Mesenchymal stem cell (in vitro differentiated cells and primary cell): ENCODE measurements around the gene OPCML.

Source experiments
- DNase-seq: peaks from one replicate; pipeline ENCODE4 v3.0.0-alpha.2; 2013
- H2AFZ ChIP-seq: one replicate; pipeline ENCODE4 v1.6.1; 2013; ENCODE audit warnings: low read depth, mild to moderate bottlenecking, control low read depth, inconsistent platforms, low read length, moderate library complexity
- H2AK5ac ChIP-seq: 2 replicates; pipeline ENCODE4 v1.6.1; 2013; ENCODE audit warnings: low read length, moderate library complexity, mild to moderate bottlenecking, inconsistent platforms; ENCODE audit not compliant: severe bottlenecking
- H2BK120ac ChIP-seq: one replicate; pipeline ENCODE4 v1.6.1; 2013; ENCODE audit warnings: low read depth, mild to moderate bottlenecking, inconsistent platforms, low read length, moderate library complexity
- H2BK12ac ChIP-seq, 2 experiments: one replicate each; pipeline ENCODE4 v1.6.1; 2013; ENCODE audit warnings: inconsistent platforms in 2 of 2, low read length in 2 of 2, mild to moderate bottlenecking in 2 of 2, moderate library complexity in 2 of 2, control low read depth in 1 of 2
- H2BK15ac ChIP-seq: one replicate; pipeline ENCODE4 v1.6.1; 2013; ENCODE audit warnings: mild to moderate bottlenecking, low read depth, inconsistent platforms; ENCODE audit not compliant: poor library complexity, severe bottlenecking
- H2BK5ac ChIP-seq: 2 replicates; pipeline ENCODE4 v1.6.1; 2013; ENCODE audit warnings: low read depth, mild to moderate bottlenecking, low read length, control low read depth, inconsistent platforms; ENCODE audit not compliant: poor library complexity, severe bottlenecking
- H3K14ac ChIP-seq, 2 experiments: one replicate each; pipeline ENCODE4 v1.6.1; 2013; ENCODE audit warnings: inconsistent platforms in 2 of 2, low read length in 2 of 2, control low read depth in 1 of 2, mild to moderate bottlenecking in 1 of 2, moderate library complexity in 1 of 2
- H3K18ac ChIP-seq, 2 experiments: one replicate each; pipeline ENCODE4 v1.6.1; 2013; ENCODE audit warnings: inconsistent platforms in 2 of 2, low read length in 2 of 2, control low read depth in 1 of 2, low read depth in 1 of 2, mild to moderate bottlenecking in 1 of 2
- H3K23ac ChIP-seq, 2 experiments: one replicate each; pipeline ENCODE4 v1.6.1; 2013; ENCODE audit warnings: inconsistent platforms in 2 of 2, low read length in 2 of 2, mild to moderate bottlenecking in 2 of 2, moderate library complexity in 2 of 2, control low read depth in 1 of 2
- H3K27ac ChIP-seq: 2 replicates; pipeline ENCODE4 v1.5.1; 2013; ENCODE audit warnings: mild to moderate bottlenecking, moderate library complexity, low read length, control low read depth, inconsistent platforms; ENCODE audit not compliant: poor library complexity, severe bottlenecking
- H3K27me3 ChIP-seq, 2 experiments: 2 replicates each; pipeline versions ENCODE4 v1.6.1 to v1.7.0; 2013; ENCODE audit warnings: low read length in 2 of 2, mild to moderate bottlenecking in 2 of 2, moderate library complexity in 2 of 2, control low read depth in 1 of 2, inconsistent platforms in 1 of 2; ENCODE audit not compliant: control insufficient read depth in 1 of 2, insufficient read depth in 1 of 2
- H3K36me3 ChIP-seq, 2 experiments: 2 replicates each; pipeline versions ENCODE4 v1.6.1 to v1.7.0; 2013; ENCODE audit warnings: low read length in 2 of 2, control low read depth in 1 of 2, inconsistent platforms in 1 of 2, low read depth in 1 of 2, mild to moderate bottlenecking in 1 of 2; ENCODE audit not compliant: insufficient read depth in 2 of 2, control insufficient read depth in 1 of 2
- H3K4ac ChIP-seq, 2 experiments: one replicate each; pipeline ENCODE4 v1.6.1; 2013; ENCODE audit warnings: inconsistent platforms in 2 of 2, low read length in 2 of 2, mild to moderate bottlenecking in 2 of 2, moderate library complexity in 2 of 2, control low read depth in 1 of 2, low read depth in 1 of 2
- H3K4me1 ChIP-seq: 2 replicates; pipeline ENCODE4 v1.6.1; 2013; ENCODE audit warnings: low read depth, low read length, control low read depth; ENCODE audit not compliant: control insufficient read depth, insufficient read depth
- H3K4me2 ChIP-seq: 2 replicates; pipeline ENCODE4 v1.6.1; 2013; ENCODE audit warnings: low read length, mild to moderate bottlenecking, inconsistent platforms; ENCODE audit not compliant: poor library complexity, severe bottlenecking
- H3K4me3 ChIP-seq, 2 experiments: 2 replicates each; pipeline versions ENCODE4 v1.5.1 to v1.7.0; 2013; ENCODE audit warnings: low read length in 2 of 2, mild to moderate bottlenecking in 2 of 2, control low read depth in 1 of 2, low read depth in 1 of 2; ENCODE audit not compliant: insufficient read depth in 1 of 2
- H3K79me1 ChIP-seq: replicated peaks from 2 replicates; pipeline ENCODE4 v1.6.1; 2013; ENCODE audit warnings: mild to moderate bottlenecking, control low read depth, low read length, inconsistent platforms; ENCODE audit not compliant: poor library complexity, severe bottlenecking
- H3K9ac ChIP-seq: 2 replicates; pipeline ENCODE4 v1.7.0; 2013; ENCODE audit warnings: mild to moderate bottlenecking, low read length, moderate library complexity
- H3K9me3 ChIP-seq: 2 replicates; pipeline ENCODE4 v1.7.0; 2013; ENCODE audit warnings: mild to moderate bottlenecking, low read length; ENCODE audit not compliant: control insufficient read depth
- H4K8ac ChIP-seq: one replicate; pipeline ENCODE4 v1.6.1; 2013; ENCODE audit warnings: inconsistent platforms, mild to moderate bottlenecking, low read length, moderate library complexity
- H4K91ac ChIP-seq: one replicate; pipeline ENCODE4 v1.6.1; 2013; ENCODE audit warnings: mild to moderate bottlenecking, low read length, inconsistent platforms
- WGBS: methylation state at CpG from one replicate; pipeline ENCODE4 v1.1.7; 2013; ENCODE audit warnings: mixed read lengths; 5-methylcytosine and 5-hydroxymethylcytosine counted together

The OPCML gene

GRCh38 chr11:132455044-132455443 lies 1077.3 kb downstream of the OPCML start:
- Histone ChIP-seq H3K4me1 (peaks cover 2% of the 10 kb centered on the region), H2BK12ac (no peak overlapping the region), H3K36me3 (no peaks in the 10 kb centered on the region), H3K79me1 (no peaks in the 10 kb centered on the region), H3K14ac (no peak overlapping the region), H2BK120ac (no peak overlapping the region), H3K4me3 (no peak overlapping the region), H2BK5ac (no peak overlapping the region), H3K4me2 (no peak overlapping the region), H3K23ac (no peak overlapping the region), H3K27ac (no peak overlapping the region), H2AFZ (no peak overlapping the region), H3K18ac (no peak overlapping the region), H3K9ac (no peak overlapping the region), H3K27me3 (peaks cover 0 to 38% of the 10 kb centered on the region in 2 experiments), H3K9me3 (no peaks in the 10 kb centered on the region), H3K4ac (no peak overlapping the region), H2AK5ac (no peak overlapping the region), H4K91ac (no peak overlapping the region), H4K8ac (no peak overlapping the region), H2BK15ac (no peak overlapping the region)
- DNase-seq: no peak
- 78% methylated on average over 5 of the region's 5 CpGs for WGBS

GRCh38 chr11:132453406-132453805 lies 1078.9 kb downstream of the OPCML start:
- H3K14ac ChIP-seq: no peak overlapping the region
- H3K4ac ChIP-seq: no peak overlapping the region
- H3K9me3 ChIP-seq: no peaks in the 10 kb centered on the region
- no peak overlapping the region for H4K8ac ChIP-seq
- no peak overlapping the region for H3K4me2 ChIP-seq
- H3K79me1 ChIP-seq: no peaks in the 10 kb centered on the region
- peaks cover 2% of the 10 kb centered on the region for H3K4me1 ChIP-seq
- H4K91ac ChIP-seq: no peak overlapping the region
- no peak for DNase-seq
- H2BK5ac ChIP-seq: no peak overlapping the region
- H3K23ac ChIP-seq: no peak overlapping the region
- no peak overlapping the region for H2BK15ac ChIP-seq
- no peak overlapping the region for H2AK5ac ChIP-seq
- H3K9ac ChIP-seq: no peak overlapping the region
- H2AFZ ChIP-seq: no peak overlapping the region
- no peak overlapping the region for H3K27ac ChIP-seq
- peaks cover 0 to 38% of the 10 kb centered on the region in 2 experiments for H3K27me3 ChIP-seq
- no peak overlapping the region for H3K4me3 ChIP-seq
- WGBS: 62% methylated on average over 5 of the region's 8 CpGs
- H3K18ac ChIP-seq: no peak overlapping the region
- no peak overlapping the region for H2BK120ac ChIP-seq
- no peaks in the 10 kb centered on the region for H3K36me3 ChIP-seq
- H2BK12ac ChIP-seq: no peak overlapping the region

GRCh38 chr11:132452616-132453015 lies 1079.7 kb downstream of the OPCML start:
- no peak overlapping the region for H2AK5ac ChIP-seq
- peaks cover 2% of the 10 kb centered on the region for H3K4me1 ChIP-seq
- no peak overlapping the region for H2BK5ac ChIP-seq
- no peak overlapping the region for H4K91ac ChIP-seq
- no peaks in the 10 kb centered on the region for H3K79me1 ChIP-seq
- no peak for DNase-seq
- H3K9me3 ChIP-seq: no peaks in the 10 kb centered on the region
- no peak overlapping the region for H3K23ac ChIP-seq
- H4K8ac ChIP-seq: no peak overlapping the region
- H3K9ac ChIP-seq: no peak overlapping the region
- peaks cover 0 to 36% of the 10 kb centered on the region in 2 experiments for H3K27me3 ChIP-seq
- no peak overlapping the region for H3K4me2 ChIP-seq
- H2AFZ ChIP-seq: no peak overlapping the region
- no peak overlapping the region for H2BK15ac ChIP-seq
- H2BK120ac ChIP-seq: no peak overlapping the region
- no peak overlapping the region for H2BK12ac ChIP-seq
- no peak overlapping the region for H3K18ac ChIP-seq
- H3K36me3 ChIP-seq: no peaks in the 10 kb centered on the region
- no peak overlapping the region for H3K4ac ChIP-seq
- WGBS: 60% methylated on average over 1 of the region's 1 CpG
- no peak overlapping the region for H3K14ac ChIP-seq
- H3K4me3 ChIP-seq: no peak overlapping the region
- H3K27ac ChIP-seq: no peak overlapping the region

GRCh38 chr11:132451942-132452601 lies 1080.2 kb downstream of the OPCML start:
- Histone ChIP-seq H3K79me1 (no peaks in the 10 kb centered on the region), H3K23ac (no peak overlapping the region), H2BK120ac (no peak overlapping the region), H3K14ac (no peak overlapping the region), H2BK15ac (no peak overlapping the region), H4K91ac (no peak overlapping the region), H3K18ac (no peak overlapping the region), H3K36me3 (no peaks in the 10 kb centered on the region), H2AK5ac (no peak overlapping the region), H3K27me3 (peaks cover 0 to 31% of the 10 kb centered on the region in 2 experiments), H2BK12ac (no peak overlapping the region), H3K9ac (no peak overlapping the region), H3K9me3 (no peaks in the 10 kb centered on the region), H2BK5ac (no peak overlapping the region), H3K4me2 (no peak overlapping the region), H4K8ac (no peak overlapping the region), H3K4ac (no peak overlapping the region), H3K4me3 (no peak overlapping the region), H3K27ac (no peak overlapping the region), H2AFZ (no peak overlapping the region), H3K4me1 (peaks cover 2% of the 10 kb centered on the region)
- no peak for DNase-seq
- WGBS: 79% methylated on average over 5 of the region's 7 CpGs
